IPS-11a (cell line): Measurements from ENCODE around the gene CCDC102A.

Experiments used
- H3K4me3 ChIP-seq: one replicate; pipeline ENCODE4 v1.5.1; 2013; ENCODE audit warnings: low read depth, low read length, control low read depth

CCDC102A gene

GRCh38 chr16:57525761-57526160 lies 10.6 kb downstream of the CCDC102A start:
- no peak overlapping the region for H3K4me3 ChIP-seq

GRCh38 chr16:57522960-57523359 lies 13.4 kb downstream of the CCDC102A start:
- no peak overlapping the region for H3K4me3 ChIP-seq

- no peak overlapping the region for H3K4me3 ChIP-seq
These were observed 16.5 kb downstream of the CCDC102A start for GRCh38 chr16:57519796-57520360.

GRCh38 chr16:57518922-57519321 lies 17.4 kb downstream of the CCDC102A start:
- H3K4me3 ChIP-seq, result no peak overlapping the region

GRCh38 chr16:57518520-57518919 lies 17.9 kb downstream of the CCDC102A start:
- no peak overlapping the region for H3K4me3 ChIP-seq

GRCh38 chr16:57517397-57518367 lies 18.7 kb downstream of the CCDC102A start:
- no peak overlapping the region for H3K4me3 ChIP-seq

- H3K4me3 ChIP-seq, result no peak overlapping the region
These were observed 19.6 kb downstream of the CCDC102A start for GRCh38 chr16:57516773-57517172.

GRCh38 chr16:57516176-57516725 lies 20.1 kb downstream of the CCDC102A start:
- H3K4me3 ChIP-seq, result no peak overlapping the region

- H3K4me3 ChIP-seq, result no peak overlapping the region
These were observed 21.4 kb downstream of the CCDC102A start for GRCh38 chr16:57514791-57515600.

GRCh38 chr16:57514371-57514770 lies 22.0 kb downstream of the CCDC102A start:
- H3K4me3 ChIP-seq, result no peak overlapping the region

GRCh38 chr16:57513371-57514102 lies 22.8 kb downstream of the CCDC102A start:
- no peak overlapping the region for H3K4me3 ChIP-seq

GRCh38 chr16:57512296-57513001 lies 23.9 kb downstream of the CCDC102A start:
- no peak overlapping the region for H3K4me3 ChIP-seq

GRCh38 chr16:57510016-57510871 lies 26.1 kb downstream of the CCDC102A start:
- no peak overlapping the region for H3K4me3 ChIP-seq

GRCh38 chr16:57509231-57509923 lies 27.0 kb downstream of the CCDC102A start:
- no peak overlapping the region for H3K4me3 ChIP-seq

- no peak overlapping the region for H3K4me3 ChIP-seq
These were observed 28.3 kb downstream of the CCDC102A start for GRCh38 chr16:57508035-57508425.

- no peak overlapping the region for H3K4me3 ChIP-seq
These were observed 29.0 kb downstream of the CCDC102A start for GRCh38 chr16:57507136-57508034.

GRCh38 chr16:57505169-57505568 lies 31.2 kb downstream of the CCDC102A start:
- no peak overlapping the region for H3K4me3 ChIP-seq
